ENCODE data around the gene DLG5.

Gene DLG5

GRCh38 chr10:77857272-77857671 is 69.3 kb downstream of the DLG5 start:
- TF ChIP-seq ZNF274 (IDR thresholded peaks at IDR 0.05; ENCODE audit: low read depth, low read length) (no peak), YY1 (IDR thresholded peaks at IDR 0.05; ENCODE audit: insufficient read depth, insufficient read length) (no peak)
- no peaks in the 10 kb centered on the region for H3K27me3 ChIP-seq (ENCODE audit: insufficient read depth, insufficient read length)

DNA sequence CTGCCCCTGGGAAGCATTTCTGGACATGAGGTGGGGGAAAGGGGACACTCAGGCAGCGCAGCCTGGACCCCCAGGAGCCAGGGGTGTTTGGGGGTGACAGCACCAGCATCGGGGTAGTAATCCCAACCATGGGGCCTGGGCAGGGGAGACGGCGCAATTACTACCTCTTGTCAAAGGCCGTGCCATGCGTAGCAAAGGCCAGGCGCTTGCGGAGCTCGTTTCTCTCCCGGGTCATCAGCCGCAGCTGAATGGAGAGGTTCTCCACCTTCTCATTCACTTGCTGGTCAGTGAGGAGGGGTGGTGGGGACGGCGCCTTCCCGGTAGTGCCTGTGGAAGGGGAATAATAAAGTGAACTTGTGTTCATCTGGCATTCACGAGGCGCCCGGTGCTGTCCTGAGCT is 70.0 kb downstream of the DLG5 start:
- no peak overlapping the region for H3K4me3 ChIP-seq (ENCODE audit: insufficient read length, low read depth)
- H3K4me1 ChIP-seq (ENCODE audit: insufficient read depth, insufficient read length) = peaks cover 4% of the 10 kb centered on the region
- no peaks in the 10 kb centered on the region for H3K27me3 ChIP-seq (ENCODE audit: insufficient read depth, insufficient read length)
- peaks cover 58% of the 10 kb centered on the region for H3K36me3 ChIP-seq (ENCODE audit: insufficient read depth, insufficient read length, low read length)
- no peak overlapping the region for H3K9ac ChIP-seq (ENCODE audit: insufficient read length, low read depth)
- H3K9me3 ChIP-seq (ENCODE audit: insufficient read depth, low read length) = no peaks in the 10 kb centered on the region
- DNase-seq (ENCODE audit: low read depth, low spot score) = no peak
- no peak for TF ChIP-seq YY1 (IDR thresholded peaks at IDR 0.05; ENCODE audit: insufficient read depth, insufficient read length)
- TF ChIP-seq SUZ12 (IDR thresholded peaks at IDR 0.05; ENCODE audit: extremely low read depth, insufficient read depth, insufficient read length) = no peak
- TF ChIP-seq ZNF274 (IDR thresholded peaks at IDR 0.05; ENCODE audit: low read depth, low read length) = no peak

More at GRCh38 chr10:77857272-77857671, 69.3 kb downstream of the DLG5 start:
- no peak for DNase-seq (ENCODE audit: low read depth, low spot score)
- no peak overlapping the region for H3K9ac ChIP-seq (ENCODE audit: insufficient read length, low read depth)
- H3K4me1 ChIP-seq (ENCODE audit: insufficient read depth, insufficient read length) = peaks cover 4% of the 10 kb centered on the region
- peaks cover 58% of the 10 kb centered on the region for H3K36me3 ChIP-seq (ENCODE audit: insufficient read depth, insufficient read length, low read length)
- no peaks in the 10 kb centered on the region for H3K9me3 ChIP-seq (ENCODE audit: insufficient read depth, low read length)
- no peak overlapping the region for H3K4me3 ChIP-seq (ENCODE audit: insufficient read length, low read depth)

GRCh38 chr10:77855404-77856155 is 71.0 kb downstream of the DLG5 start:
- DNase-seq (ENCODE audit: low read depth, low spot score) = no peak
- H3K9me3 ChIP-seq (ENCODE audit: insufficient read depth, low read length) = no peaks in the 10 kb centered on the region
- H3K9ac ChIP-seq (ENCODE audit: insufficient read length, low read depth) = no peak overlapping the region
- peaks cover 4% of the 10 kb centered on the region for H3K4me1 ChIP-seq (ENCODE audit: insufficient read depth, insufficient read length)
- no peak overlapping the region for H3K4me3 ChIP-seq (ENCODE audit: insufficient read length, low read depth)
- H3K36me3 ChIP-seq (ENCODE audit: insufficient read depth, insufficient read length, low read length) = peaks cover 59% of the 10 kb centered on the region
- no peak for TF ChIP-seq SUZ12 (IDR thresholded peaks at IDR 0.05; ENCODE audit: extremely low read depth, insufficient read depth, insufficient read length)
- no peak for TF ChIP-seq YY1 (IDR thresholded peaks at IDR 0.05; ENCODE audit: insufficient read depth, insufficient read length)
- TF ChIP-seq ZNF274 (IDR thresholded peaks at IDR 0.05; ENCODE audit: low read depth, low read length) = no peak
- no peaks in the 10 kb centered on the region for H3K27me3 ChIP-seq (ENCODE audit: insufficient read depth, insufficient read length)

- Histone ChIP-seq H3K4me3 (ENCODE audit: insufficient read length, low read depth) (no peak overlapping the region), H3K4me1 (ENCODE audit: insufficient read depth, insufficient read length) (peaks cover 6% of the 10 kb centered on the region), H3K27me3 (ENCODE audit: insufficient read depth, insufficient read length) (no peaks in the 10 kb centered on the region), H3K9ac (ENCODE audit: insufficient read length, low read depth) (no peak overlapping the region), H3K9me3 (ENCODE audit: insufficient read depth, low read length) (no peaks in the 10 kb centered on the region), H3K36me3 (ENCODE audit: insufficient read depth, insufficient read length, low read length) (peaks cover 53% of the 10 kb centered on the region)
- DNase-seq (ENCODE audit: low read depth, low spot score) = no peak
- no peak for TF ChIP-seq YY1 (IDR thresholded peaks at IDR 0.05; ENCODE audit: insufficient read depth, insufficient read length)
- TF ChIP-seq SUZ12 (IDR thresholded peaks at IDR 0.05; ENCODE audit: extremely low read depth, insufficient read depth, insufficient read length) = no peak
- TF ChIP-seq ZNF274 (IDR thresholded peaks at IDR 0.05; ENCODE audit: low read depth, low read length) = no peak
Observed at GRCh38 chr10:77854115-77854514, 72.4 kb downstream of the DLG5 start.

GRCh38 chr10:77853256-77853655 is 73.3 kb downstream of the DLG5 start:
- H3K9ac ChIP-seq (ENCODE audit: insufficient read length, low read depth) = no peak overlapping the region
- H3K27me3 ChIP-seq (ENCODE audit: insufficient read depth, insufficient read length) = no peaks in the 10 kb centered on the region
- H3K9me3 ChIP-seq (ENCODE audit: insufficient read depth, low read length) = no peaks in the 10 kb centered on the region
- TF ChIP-seq YY1 (IDR thresholded peaks at IDR 0.05; ENCODE audit: insufficient read depth, insufficient read length) (no peak), SUZ12 (IDR thresholded peaks at IDR 0.05; ENCODE audit: extremely low read depth, insufficient read depth, insufficient read length) (no peak), ZNF274 (IDR thresholded peaks at IDR 0.05; ENCODE audit: low read depth, low read length) (no peak)
- peaks cover 6% of the 10 kb centered on the region for H3K4me1 ChIP-seq (ENCODE audit: insufficient read depth, insufficient read length)
- H3K4me3 ChIP-seq (ENCODE audit: insufficient read length, low read depth) = no peak overlapping the region
- no peak for DNase-seq (ENCODE audit: low read depth, low spot score)
- peaks cover 53% of the 10 kb centered on the region for H3K36me3 ChIP-seq (ENCODE audit: insufficient read depth, insufficient read length, low read length)

- Histone ChIP-seq H3K9me3 (ENCODE audit: insufficient read depth, low read length) (no peaks in the 10 kb centered on the region), H3K36me3 (ENCODE audit: insufficient read depth, insufficient read length, low read length) (peaks cover 53% of the 10 kb centered on the region), H3K4me3 (ENCODE audit: insufficient read length, low read depth) (no peak overlapping the region), H3K9ac (ENCODE audit: insufficient read length, low read depth) (no peak overlapping the region), H3K4me1 (ENCODE audit: insufficient read depth, insufficient read length) (peaks cover 6% of the 10 kb centered on the region), H3K27me3 (ENCODE audit: insufficient read depth, insufficient read length) (no peaks in the 10 kb centered on the region)
- TF ChIP-seq YY1 (IDR thresholded peaks at IDR 0.05; ENCODE audit: insufficient read depth, insufficient read length) = no peak
- no peak for TF ChIP-seq SUZ12 (IDR thresholded peaks at IDR 0.05; ENCODE audit: extremely low read depth, insufficient read depth, insufficient read length)
- TF ChIP-seq ZNF274 (IDR thresholded peaks at IDR 0.05; ENCODE audit: low read depth, low read length) = no peak
- DNase-seq (ENCODE audit: low read depth, low spot score) = no peak
Observed at GRCh38 chr10:77850620-77851231, 75.8 kb downstream of the DLG5 start.

DNA sequence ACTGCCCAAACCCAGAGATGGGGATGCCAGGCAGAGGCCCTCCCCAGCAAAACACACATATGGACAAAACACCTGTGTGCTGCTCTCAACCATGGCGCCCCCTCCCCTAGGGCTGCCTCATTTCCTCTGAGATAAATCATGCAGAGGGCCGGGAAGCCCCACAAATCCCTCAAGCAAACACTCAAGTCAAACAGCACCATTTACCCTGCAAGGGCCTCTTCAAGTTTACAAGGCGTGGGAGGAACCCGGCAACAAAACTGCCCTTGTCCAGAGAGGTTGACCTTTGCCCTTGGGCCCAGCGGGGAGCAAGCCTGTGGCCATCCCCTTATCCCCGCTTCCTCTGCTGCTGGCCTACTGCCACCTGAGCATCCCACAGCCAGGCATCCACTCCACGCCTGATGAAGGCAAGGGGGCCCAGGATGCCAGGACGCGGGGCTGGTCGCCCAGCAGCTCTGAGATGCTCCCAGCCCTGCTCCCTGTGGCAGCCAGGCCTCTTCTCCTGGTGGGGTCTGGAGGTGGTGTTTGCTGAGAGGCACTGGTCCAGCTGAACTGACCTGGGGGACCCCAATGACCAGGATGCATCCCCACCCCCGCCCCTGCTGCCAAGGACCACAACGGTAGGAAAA is 77.4 kb downstream of the DLG5 start:
- Histone ChIP-seq H3K4me1 (ENCODE audit: insufficient read depth, insufficient read length) (peaks cover 6% of the 10 kb centered on the region), H3K36me3 (ENCODE audit: insufficient read depth, insufficient read length, low read length) (peaks cover 44% of the 10 kb centered on the region), H3K9me3 (ENCODE audit: insufficient read depth, low read length) (no peaks in the 10 kb centered on the region), H3K4me3 (ENCODE audit: insufficient read length, low read depth) (no peak overlapping the region), H3K27me3 (ENCODE audit: insufficient read depth, insufficient read length) (no peaks in the 10 kb centered on the region), H3K9ac (ENCODE audit: insufficient read length, low read depth) (no peak overlapping the region)
- TF ChIP-seq SUZ12 (IDR thresholded peaks at IDR 0.05; ENCODE audit: extremely low read depth, insufficient read depth, insufficient read length) = no peak
- TF ChIP-seq ZNF274 (IDR thresholded peaks at IDR 0.05; ENCODE audit: low read depth, low read length) = no peak
- no peak for TF ChIP-seq YY1 (IDR thresholded peaks at IDR 0.05; ENCODE audit: insufficient read depth, insufficient read length)
- DNase-seq (ENCODE audit: low read depth, low spot score) = no peak
